Keratinocyte (primary cell): ENCODE measurements around the gene CD47.

ENCODE experiments used
- CTCF ChIP-seq, 3 experiments: IDR thresholded peaks in 1 of 3; conservative IDR thresholded peaks in 1 of 3; optimal IDR thresholded peaks in 1 of 3; 2 replicates in 2 of 3; 3 replicates in 1 of 3; pipeline versions ENCODE3 to v1.5.1; 2011; ENCODE audit warnings: low read length in 3 of 3, mild to moderate bottlenecking in 3 of 3, moderate library complexity in 2 of 3, control low read depth in 1 of 3, inconsistent platforms in 1 of 3; ENCODE audit not compliant: insufficient read depth in 2 of 3; ENCODE audit errors: extremely low read depth in 1 of 3
- EZH2 ChIP-seq: IDR thresholded peaks from one replicate; pipeline ENCODE4 v1.6.1; 2012; ENCODE audit warnings: inconsistent platforms, mild to moderate bottlenecking, low read length, moderate library complexity

GRCh38 chr3:108089579-108089978 is 1.3 kb downstream of the CD47 start:
- TF ChIP-seq CTCF (optimal IDR thresholded peaks at IDR 0.05 in 1 of 3, IDR thresholded peaks at IDR 0.05 in 1 of 3, conservative IDR thresholded peaks at IDR 0.05 in 1 of 3; ENCODE audit: extremely low read depth in 1 of 3, insufficient read depth in 2 of 3, low read length in 3 of 3), result no peak
- no peak for TF ChIP-seq EZH2
